A549 treated with DMSO at 1 μM for 4 hours (cell line): ENCODE data around the gene KRTAP5-7. TPM values are rescaled to one million over a fixed set of nuclear protein-coding genes. Genes with fewer than 3 reads are reported as not detected.

Source experiments
- total RNA-seq: library from RNA; stranded (reverse); fragments of 200-300 nt; extraction: Qiagen RNA extraction; gene quantifications from 5 replicates; pipeline ENCODE4 v1.2.3, GENCODE V29; 2022; ENCODE audit warnings: low read depth

Gene KRTAP5-7, protein sequence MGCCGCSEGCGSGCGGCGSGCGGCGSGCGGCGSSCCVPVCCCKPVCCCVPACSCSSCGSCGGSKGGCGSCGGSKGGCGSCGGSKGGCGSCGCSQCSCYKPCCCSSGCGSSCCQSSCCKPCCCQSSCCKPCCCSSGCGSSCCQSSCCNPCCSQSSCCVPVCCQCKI
- not detected in 5 replicates for total RNA-seq

DNA sequence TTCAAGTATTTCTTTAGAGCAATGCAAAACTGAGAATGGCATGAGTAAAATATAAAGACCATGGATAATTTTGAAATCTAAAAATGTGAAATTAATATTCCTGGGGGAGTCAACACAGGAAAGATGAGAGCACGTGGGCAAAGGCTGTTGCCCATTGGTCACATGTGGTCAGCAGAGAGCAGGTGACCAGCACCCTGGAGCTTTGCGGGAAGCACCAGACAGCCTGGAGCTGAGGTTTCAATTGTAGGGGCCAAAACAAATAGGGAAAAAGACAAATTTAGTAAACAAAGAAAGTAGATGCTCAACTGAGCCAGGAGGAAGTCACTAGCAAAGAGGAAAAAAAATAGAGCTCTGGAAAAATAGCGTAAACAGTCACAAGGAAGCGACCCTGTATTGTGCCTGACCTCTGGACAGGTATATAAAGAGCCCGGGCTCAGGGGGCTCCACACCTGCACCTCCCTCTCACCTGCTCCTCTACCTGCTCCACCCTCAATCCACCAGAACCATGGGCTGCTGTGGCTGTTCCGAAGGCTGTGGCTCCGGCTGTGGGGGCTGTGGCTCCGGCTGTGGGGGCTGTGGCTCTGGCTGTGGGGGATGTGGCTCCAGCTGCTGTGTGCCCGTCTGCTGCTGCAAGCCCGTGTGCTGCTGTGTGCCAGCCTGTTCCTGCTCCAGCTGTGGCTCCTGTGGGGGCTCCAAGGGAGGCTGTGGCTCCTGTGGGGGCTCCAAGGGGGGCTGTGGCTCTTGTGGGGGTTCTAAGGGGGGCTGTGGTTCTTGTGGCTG is at the start of gene KRTAP5-7:
Gene KRTAP5-7 (plus strand): TSS at position 472 of the 780 bp plus-strand sequence. CDS start 34 bp downstream, at position 506.

DNA sequence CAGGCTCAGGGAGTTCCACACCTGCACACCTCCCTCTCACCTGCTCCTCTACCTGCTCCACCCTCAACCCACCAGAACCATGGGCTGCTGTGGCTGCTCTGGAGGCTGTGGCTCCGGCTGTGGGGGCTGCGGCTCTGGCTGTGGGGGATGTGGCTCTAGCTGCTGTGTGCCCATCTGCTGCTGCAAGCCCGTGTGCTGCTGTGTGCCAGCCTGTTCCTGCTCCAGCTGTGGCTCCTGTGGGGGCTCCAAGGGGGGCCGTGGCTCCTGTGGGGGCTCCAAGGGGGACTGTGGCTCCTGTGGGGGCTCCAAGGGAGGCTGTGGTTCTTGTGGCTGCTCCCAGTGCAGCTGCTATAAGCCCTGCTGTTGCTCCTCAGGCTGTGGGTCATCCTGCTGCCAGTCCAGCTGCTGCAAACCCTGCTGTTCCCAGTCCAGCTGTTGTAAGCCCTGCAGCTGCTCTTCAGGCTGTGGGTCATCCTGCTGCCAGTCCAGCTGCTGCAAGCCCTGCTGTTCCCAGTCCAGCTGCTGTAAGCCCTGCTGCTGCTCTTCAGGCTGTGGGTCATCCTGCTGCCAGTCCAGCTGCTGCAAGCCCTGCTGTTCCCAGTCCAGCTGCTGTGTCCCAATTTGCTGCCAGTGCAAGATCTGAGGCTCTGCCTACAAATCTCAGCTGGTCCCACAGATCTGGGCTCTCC is 11.1 kb downstream of the KRTAP5-7 start, which contains the start of gene KRTAP5-8:
Gene KRTAP5-8 (plus strand): TSS at position 49 of the 689 bp plus-strand sequence. CDS start 31 bp downstream, at position 80.

DNA sequence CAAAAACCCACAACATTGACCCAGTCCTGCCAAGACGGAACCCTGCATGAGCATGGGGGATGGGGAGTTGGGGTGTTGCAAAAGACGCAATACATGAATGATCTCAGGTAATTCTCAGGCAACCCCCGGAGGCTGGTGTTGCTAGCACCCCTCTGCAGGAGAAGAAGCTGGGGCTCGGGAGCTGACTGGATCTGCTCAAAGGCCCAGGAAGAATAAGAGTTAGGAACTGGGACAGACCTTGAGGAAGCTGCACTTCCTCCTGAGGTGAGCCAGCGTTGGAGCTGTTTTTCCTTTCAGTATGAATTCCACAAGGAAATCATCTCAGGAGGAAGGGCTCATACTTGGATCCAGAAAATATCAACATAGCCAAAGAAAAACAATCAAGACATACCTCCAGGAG is 21.1 kb downstream of the KRTAP5-7 start, which contains the start of gene KRTAP5-9:
Gene KRTAP5-9 (plus strand): TSS at position 301 of the 400 bp plus-strand sequence. CDS start 238 bp downstream, outside the sequence.

DNA sequence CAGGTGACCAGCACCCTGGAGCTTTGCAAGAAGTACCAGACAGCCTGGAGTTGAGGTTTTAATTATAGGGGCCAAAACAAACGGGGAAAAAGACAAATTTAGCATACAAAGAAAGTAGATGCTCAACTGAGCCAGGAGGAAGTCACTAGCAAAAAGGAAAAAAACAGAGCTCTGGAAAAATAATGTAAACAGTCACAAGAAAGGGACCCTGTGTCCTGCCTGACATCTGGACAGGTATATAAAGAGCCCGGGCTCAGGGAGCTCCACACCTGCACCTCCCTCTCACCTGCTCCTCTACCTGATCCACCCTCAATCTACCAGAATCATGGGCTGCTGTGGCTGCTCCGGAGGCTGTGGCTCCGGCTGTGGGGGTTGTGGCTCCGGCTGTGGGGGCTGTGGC is 38.2 kb downstream of the KRTAP5-7 start, which contains the start of gene KRTAP5-10:
Gene KRTAP5-10 (plus strand): TSS at position 301 of the 400 bp plus-strand sequence. CDS start 25 bp downstream, at position 326.

Other genes with a start within 250 kb of the KRTAP5-7 start
- gene DHCR7, start 78.9 kb upstream of the KRTAP5-7 start, total RNA-seq: 51.5 to 54.3 TPM (median 53.4 TPM) in 5 replicates
- 42.8 to 49.8 TPM (median 46.8 TPM) in 5 replicates for gene NADSYN1, start 74.1 kb upstream of the KRTAP5-7 start, total RNA-seq
- not detected in 5 replicates for gene KRTAP5-8, start 10.8 kb downstream of the KRTAP5-7 start, total RNA-seq
- gene KRTAP5-9, start 21.2 kb downstream of the KRTAP5-7 start, total RNA-seq: not detected in 5 replicates
- not detected in 5 replicates for gene KRTAP5-10, start 38.3 kb downstream of the KRTAP5-7 start, total RNA-seq
- gene KRTAP5-11, start 55.6 kb downstream of the KRTAP5-7 start, total RNA-seq: not detected in 5 replicates